ENCODE results near the gene CEBPA.

DNA sequence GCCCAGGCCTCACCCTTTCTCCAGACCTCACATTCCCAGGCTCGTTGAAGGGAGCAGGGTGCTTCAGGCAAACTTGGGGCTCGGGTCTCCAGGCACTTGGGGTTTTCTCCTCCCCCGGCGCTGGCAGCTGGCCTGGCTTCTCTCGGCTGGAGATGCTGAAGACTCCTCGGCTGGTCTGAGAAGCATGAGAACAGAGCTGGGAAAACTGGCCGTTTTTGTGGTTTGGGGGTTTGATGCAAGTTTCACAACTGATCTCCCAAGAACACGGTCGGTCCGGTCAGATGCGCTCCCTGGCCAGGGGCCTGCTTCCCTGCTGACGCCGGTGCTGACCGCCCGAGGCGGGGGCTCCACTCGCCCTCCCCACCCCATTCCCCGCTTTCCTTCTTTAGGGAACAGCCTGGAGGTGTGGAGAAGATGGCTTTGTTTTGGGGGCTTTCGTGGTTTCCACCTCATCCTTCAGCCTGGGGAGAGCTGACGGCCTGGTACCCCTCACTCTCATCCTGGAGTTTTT, 35.3 kb downstream of the CEBPA start:
- TF ChIP-seq POLR2A (IDR thresholded peaks at IDR 0.05): no peak
- no peak for TF ChIP-seq CTCF (IDR thresholded peaks at IDR 0.05)
